CD4-positive, alpha-beta T cell treated with Interleukin-15 for 1 hour (primary cell): ENCODE results near the gene ABCC5.

Experiments
- DNase-seq: peaks from one replicate; pipeline ENCODE4 v3.0.0-alpha.2; 2020

Gene ABCC5

GRCh38 chr3:183968666-183969245 lies 48.9 kb downstream of the ABCC5 start:
- DNase-seq, result no peak

GRCh38 chr3:183967693-183968092 lies 50.0 kb downstream of the ABCC5 start:
- no peak for DNase-seq

GRCh38 chr3:183966361-183966791 lies 51.3 kb downstream of the ABCC5 start:
- no peak for DNase-seq

GRCh38 chr3:183962807-183963206 lies 54.9 kb downstream of the ABCC5 start:
- DNase-seq, result no peak

GRCh38 chr3:183959214-183959613 lies 58.5 kb downstream of the ABCC5 start:
- DNase-seq, result no peak

GRCh38 chr3:183958775-183959174 lies 58.9 kb downstream of the ABCC5 start:
- DNase-seq, result no peak

- DNase-seq, result no peak
Observed at GRCh38 chr3:183958226-183958625, 59.5 kb downstream of the ABCC5 start.

- DNase-seq, result no peak
Observed at GRCh38 chr3:183954875-183955274, 62.8 kb downstream of the ABCC5 start.

- no peak for DNase-seq
Observed at GRCh38 chr3:183953471-183954070, 64.1 kb downstream of the ABCC5 start.

GRCh38 chr3:183951459-183951858 lies 66.2 kb downstream of the ABCC5 start:
- DNase-seq, result no peak

- no peak for DNase-seq
Observed at GRCh38 chr3:183949690-183950089, 68.0 kb downstream of the ABCC5 start.

GRCh38 chr3:183946037-183946436 lies 71.6 kb downstream of the ABCC5 start:
- DNase-seq, result no peak

- no peak for DNase-seq
Observed at GRCh38 chr3:183944775-183945174, 72.9 kb downstream of the ABCC5 start.

- DNase-seq, result no peak
Observed at GRCh38 chr3:183943739-183944138, 73.9 kb downstream of the ABCC5 start.

- no peak for DNase-seq
Observed at GRCh38 chr3:183941216-183941615, 76.5 kb downstream of the ABCC5 start.

GRCh38 chr3:183937601-183938286 lies 79.9 kb downstream of the ABCC5 start:
- DNase-seq, result no peak

- no peak for DNase-seq
Observed at GRCh38 chr3:183933160-183933559, 84.5 kb downstream of the ABCC5 start.

- no peak for DNase-seq
Observed at GRCh38 chr3:183931881-183932280, 85.8 kb downstream of the ABCC5 start.

- DNase-seq, result no peak
Observed at GRCh38 chr3:183930086-183930485, 87.6 kb downstream of the ABCC5 start.

- DNase-seq, result no peak
Observed at GRCh38 chr3:183927059-183927458, 90.6 kb downstream of the ABCC5 start.

GRCh38 chr3:183924956-183925355 lies 92.7 kb downstream of the ABCC5 start:
- DNase-seq, result no peak

- DNase-seq, result no peak
Observed at GRCh38 chr3:183924543-183924942, 93.1 kb downstream of the ABCC5 start.

GRCh38 chr3:183922421-183922820 lies 95.3 kb downstream of the ABCC5 start:
- DNase-seq, result no peak

- no peak for DNase-seq
Observed at GRCh38 chr3:183921096-183921495, 96.6 kb downstream of the ABCC5 start.

GRCh38 chr3:183920416-183920815 lies 97.3 kb downstream of the ABCC5 start:
- no peak for DNase-seq
